SU-DHL-6 (cell line): Measurements from ENCODE around the gene CACNA1C.

Source experiments
- H2AFZ ChIP-seq: fragments of 200-600 bp; sonication (generic); 2 replicates; pipeline ENCODE4 v1.6.1; 2014; ENCODE audit warnings: low read depth, mild to moderate bottlenecking, moderate library complexity, mixed read lengths, antibody characterized with exemption, low read length; ENCODE audit not compliant: severe bottlenecking
- H3F3A ChIP-seq: fragments of 200-600 bp; shearing (Covaris generic); 2 replicates; pipeline ENCODE4 v1.6.0; 2016; ENCODE audit warnings: antibody characterized with exemption, mild to moderate bottlenecking; ENCODE audit not compliant: insufficient read depth
- H3K27ac ChIP-seq: fragments of 200-600 bp; sonication (generic); 2 replicates; pipeline ENCODE4 v1.5.1; 2016; ENCODE audit warnings: low read depth, mild to moderate bottlenecking, low read length, moderate library complexity, mixed read lengths
- H3K27me3 ChIP-seq: fragments of 200-600 bp; sonication (generic), shearing (Covaris generic); 2 replicates; pipeline ENCODE4 v1.6.0; 2014; ENCODE audit warnings: mild to moderate bottlenecking, low read length
- H3K36me3 ChIP-seq: fragments of 200-600 bp; sonication (generic); 2 replicates; pipeline ENCODE4 v1.6.1; 2014; ENCODE audit warnings: mild to moderate bottlenecking, low read length, mixed read lengths
- H3K4me2 ChIP-seq: fragments of 300-600, 200-600 bp; shearing (Covaris generic), sonication (generic); 2 replicates; pipeline ENCODE4 v1.6.0; 2014; ENCODE audit warnings: low read length, low read depth, mild to moderate bottlenecking; ENCODE audit not compliant: poor library complexity, severe bottlenecking
- H3K4me3 ChIP-seq: fragments of 200-600 bp; sonication (generic); 2 replicates; pipeline ENCODE4 v1.5.1; 2014; ENCODE audit warnings: antibody characterized with exemption, low read length, mild to moderate bottlenecking, mixed read lengths; ENCODE audit not compliant: insufficient read depth, poor library complexity, severe bottlenecking
- H3K79me2 ChIP-seq: fragments of 200-600 bp; sonication (generic); 2 replicates; pipeline ENCODE4 v1.6.1; 2014; ENCODE audit warnings: mild to moderate bottlenecking, low read length, moderate library complexity; ENCODE audit not compliant: insufficient read depth
- H3K9ac ChIP-seq: fragments of 200-600 bp; sonication (generic); 2 replicates; pipeline ENCODE4 v1.7.0; 2014; ENCODE audit warnings: mild to moderate bottlenecking, low read length
- H3K9me2 ChIP-seq: fragments of 200-600 bp; sonication (generic); replicated peaks from 2 replicates; pipeline ENCODE4 v1.6.1; 2014; ENCODE audit warnings: low read length; ENCODE audit not compliant: insufficient read depth
- H3K9me3 ChIP-seq: fragments of 200-600 bp; sonication (generic); 2 replicates; pipeline ENCODE4 v1.6.1; 2014; ENCODE audit warnings: low read length, mixed read lengths; ENCODE audit not compliant: insufficient read depth
- H4K20me1 ChIP-seq: fragments of 200-600 bp; sonication (generic); 2 replicates; pipeline ENCODE4 v1.6.1; 2014; ENCODE audit warnings: low read depth, mild to moderate bottlenecking, antibody characterized with exemption, low read length, moderate library complexity, mixed read lengths
- CTCF ChIP-seq: fragments of 200-600 bp; sonication (generic); IDR thresholded peaks from one replicate; pipeline ENCODE4 v1.5.1; 2017; ENCODE audit warnings: antibody characterized with exemption, mild to moderate bottlenecking, low read length, moderate library complexity; ENCODE audit not compliant: insufficient read depth, poor library complexity, severe bottlenecking
- EZH2phosphoT487 ChIP-seq: fragments of 200-600 bp; sonication (generic), shearing (Covaris generic); conservative IDR thresholded peaks from 2 replicates; pipeline ENCODE4 v1.6.1; 2018; ENCODE audit warnings: mild to moderate bottlenecking, antibody characterized with exemption, low read length, moderate library complexity, mixed read lengths

The CACNA1C gene

GRCh38 chr12:2306012-2306411 is 253.2 kb downstream of the CACNA1C start:
- Histone ChIP-seq H3K79me2 (no peaks in the 10 kb centered on the region), H3K9me3 (no peaks in the 10 kb centered on the region), H4K20me1 (no peaks in the 10 kb centered on the region), H3K4me2 (no peak overlapping the region), H2AFZ (no peak overlapping the region), H3K4me3 (no peak overlapping the region), H3K27ac (no peak overlapping the region), H3K9ac (no peak overlapping the region), H3K27me3 (no peaks in the 10 kb centered on the region), H3K9me2 (no peaks in the 10 kb centered on the region), H3F3A (no peaks in the 10 kb centered on the region), H3K36me3 (no peaks in the 10 kb centered on the region)
- TF ChIP-seq EZH2phosphoT487: no peak
- TF ChIP-seq CTCF: no peak

- Histone ChIP-seq H3K27ac (no peak overlapping the region), H3K79me2 (no peaks in the 10 kb centered on the region), H3K4me2 (no peak overlapping the region), H3K9me2 (no peaks in the 10 kb centered on the region), H3K27me3 (no peaks in the 10 kb centered on the region), H4K20me1 (no peaks in the 10 kb centered on the region), H2AFZ (no peak overlapping the region), H3K9me3 (no peaks in the 10 kb centered on the region), H3K4me3 (no peak overlapping the region), H3K36me3 (no peaks in the 10 kb centered on the region), H3K9ac (no peak overlapping the region), H3F3A (no peaks in the 10 kb centered on the region)
- no peak for TF ChIP-seq CTCF
- TF ChIP-seq EZH2phosphoT487: no peak
These were observed 253.9 kb downstream of the CACNA1C start for GRCh38 chr12:2306735-2307134.

- Histone ChIP-seq H3K27ac (no peak overlapping the region), H3F3A (no peaks in the 10 kb centered on the region), H3K9me3 (no peaks in the 10 kb centered on the region), H2AFZ (no peak overlapping the region), H3K79me2 (no peaks in the 10 kb centered on the region), H3K36me3 (no peaks in the 10 kb centered on the region), H3K4me3 (no peak overlapping the region), H3K27me3 (no peaks in the 10 kb centered on the region), H3K4me2 (no peak overlapping the region), H3K9me2 (no peaks in the 10 kb centered on the region), H4K20me1 (no peaks in the 10 kb centered on the region), H3K9ac (no peak overlapping the region)
- TF ChIP-seq CTCF (no peak), EZH2phosphoT487 (no peak)
These were observed 254.8 kb downstream of the CACNA1C start for GRCh38 chr12:2307550-2307949.
